GM18505 (cell line): ENCODE results near the gene MUC3A.
"Not testable (repeated sequence)": the region's sequence is repeated elsewhere in the genome, so short reads cannot be mapped to it uniquely, and the experiment has no call there.

ENCODE experiments used
- ATAC-seq: cut with Tn5 transposase; IDR thresholded peaks from one replicate; pipeline ENCODE4 v1.9.1; 2021; ENCODE audit not compliant: unreplicated experiment
- POLR2A ChIP-seq: IDR thresholded peaks from 4 replicates; pipeline ENCODE4 v1.6.1; 2011; ENCODE audit warnings: borderline replicate concordance; ENCODE audit not compliant: insufficient read depth, insufficient read length; ENCODE audit errors: extremely low read depth

The MUC3A gene

GRCh38 chr7:100949227-100949932 is at the start of gene MUC3A:
Gene MUC3A (plus strand): TSS chr7:100949534. CDS start chr7:100949625, 91 bp downstream.
- no peak for TF ChIP-seq POLR2A
- ATAC-seq: no peak

GRCh38 chr7:100900978-100901377 is 48.4 kb upstream of the MUC3A start:
- TF ChIP-seq POLR2A: no peak
- no peak for ATAC-seq

GRCh38 chr7:100901921-100902332 is 47.4 kb upstream of the MUC3A start:
- no peak for ATAC-seq
- no peak for TF ChIP-seq POLR2A

- ATAC-seq: no peak
- TF ChIP-seq POLR2A: no peak
These were observed 46.7 kb upstream of the MUC3A start for GRCh38 chr7:100902638-100903037.

GRCh38 chr7:100908512-100908911 is 40.8 kb upstream of the MUC3A start:
- TF ChIP-seq POLR2A: no peak
- ATAC-seq: no peak

GRCh38 chr7:100910443-100910842 is 38.9 kb upstream of the MUC3A start:
- not testable (repeated sequence) for ATAC-seq

GRCh38 chr7:100911484-100911883 is 37.9 kb upstream of the MUC3A start:
- no peak for ATAC-seq
- no peak for TF ChIP-seq POLR2A

GRCh38 chr7:100914208-100914878 is 35.0 kb upstream of the MUC3A start:
- TF ChIP-seq POLR2A: no peak
- ATAC-seq: no peak

- ATAC-seq: no peak
These were observed 34.4 kb upstream of the MUC3A start for GRCh38 chr7:100914879-100915447.

GRCh38 chr7:100919335-100919734 is 30.0 kb upstream of the MUC3A start:
- not testable (repeated sequence) for ATAC-seq

More at GRCh38 chr7:100914879-100915447, 34.4 kb upstream of the MUC3A start:
- TF ChIP-seq POLR2A: no peak

- not testable (repeated sequence) for ATAC-seq
These were observed 29.4 kb upstream of the MUC3A start for GRCh38 chr7:100919779-100920437.

GRCh38 chr7:100921039-100921438 is 28.3 kb upstream of the MUC3A start:
- no peak for TF ChIP-seq POLR2A

GRCh38 chr7:100923616-100924015 is 25.7 kb upstream of the MUC3A start:
- not testable (repeated sequence) for ATAC-seq

More at GRCh38 chr7:100921039-100921438, 28.3 kb upstream of the MUC3A start:
- no peak for ATAC-seq

GRCh38 chr7:100929808-100930174 is 19.5 kb upstream of the MUC3A start:
- ATAC-seq: no peak
- no peak for TF ChIP-seq POLR2A
